H9 (cell line): Measurements from ENCODE around the gene ORAI2. TPM values are rescaled to one million over a fixed set of nuclear protein-coding genes. Genes with fewer than 3 reads are reported as not detected.

ENCODE experiments used
- DNase-seq: peaks from one replicate; pipeline ENCODE4 v3.0.0-alpha.2; 2017
- H2AFZ ChIP-seq: one replicate; pipeline ENCODE4 v1.6.1; 2013; ENCODE audit warnings: mild to moderate bottlenecking, low read length, control low read depth, moderate library complexity
- H2AK5ac ChIP-seq: 2 replicates; pipeline ENCODE4 v1.6.1; 2013; ENCODE audit warnings: low read length, control low read depth, mixed read lengths; ENCODE audit not compliant: insufficient read length
- H2BK120ac ChIP-seq: one replicate; pipeline ENCODE4 v1.6.1; 2013; ENCODE audit warnings: low read depth, mild to moderate bottlenecking, low read length, control low read depth, inconsistent platforms; ENCODE audit not compliant: poor library complexity, severe bottlenecking
- H2BK12ac ChIP-seq: 2 replicates; pipeline ENCODE4 v1.6.1; 2013; ENCODE audit warnings: low read length, control low read depth, mixed read lengths, low read depth; ENCODE audit not compliant: insufficient read length
- H2BK15ac ChIP-seq: 2 replicates; pipeline ENCODE4 v1.6.1; 2013; ENCODE audit warnings: low read depth, low read length, control low read depth
- H2BK20ac ChIP-seq: one replicate; pipeline ENCODE4 v1.6.1; 2013; ENCODE audit warnings: low read depth, mild to moderate bottlenecking, low read length, control low read depth, inconsistent platforms; ENCODE audit not compliant: poor library complexity, severe bottlenecking
- H2BK5ac ChIP-seq: 2 replicates; pipeline ENCODE4 v1.6.1; 2013; ENCODE audit warnings: low read length, control low read depth, mixed read lengths; ENCODE audit not compliant: insufficient read length
- H3K14ac ChIP-seq: 2 replicates; pipeline ENCODE4 v1.6.1; 2013; ENCODE audit warnings: low read length, control low read depth; ENCODE audit not compliant: insufficient read depth
- H3K18ac ChIP-seq: 2 replicates; pipeline ENCODE4 v1.6.1; 2013; ENCODE audit warnings: low read depth, mild to moderate bottlenecking, mixed read lengths, low read length, control low read depth; ENCODE audit not compliant: insufficient read length
- H3K23ac ChIP-seq: 2 replicates; pipeline ENCODE4 v1.6.1; 2013; ENCODE audit warnings: low read length, control low read depth, mixed read lengths, low read depth; ENCODE audit not compliant: insufficient read length
- H3K23me2 ChIP-seq: 2 replicates; pipeline ENCODE4 v1.6.1; 2013; ENCODE audit warnings: low read depth, mild to moderate bottlenecking, mixed read lengths, low read length, control low read depth; ENCODE audit not compliant: insufficient read length, poor library complexity, severe bottlenecking
- H3K27ac ChIP-seq: 2 replicates; pipeline ENCODE4 v1.5.1; 2013; ENCODE audit warnings: low read length, control low read depth, mixed read lengths, low read depth; ENCODE audit not compliant: insufficient read length
- H3K27me3 ChIP-seq: 2 replicates; pipeline ENCODE4 v1.6.1; 2013; ENCODE audit warnings: low read length, control low read depth, inconsistent platforms; ENCODE audit not compliant: insufficient read depth
- H3K4ac ChIP-seq: 2 replicates; pipeline ENCODE4 v1.6.1; 2013; ENCODE audit warnings: low read depth, mild to moderate bottlenecking, control low read depth, inconsistent platforms, low read length, moderate library complexity
- H3K4me1 ChIP-seq: 2 replicates; pipeline ENCODE4 v1.6.1; 2013; ENCODE audit warnings: low read length, control low read depth, inconsistent platforms; ENCODE audit not compliant: insufficient read depth
- H3K4me2 ChIP-seq: 2 replicates; pipeline ENCODE4 v1.6.1; 2013; ENCODE audit warnings: low read length, control low read depth, mixed read lengths; ENCODE audit not compliant: insufficient read length, insufficient read depth
- H3K56ac ChIP-seq: 2 replicates; pipeline ENCODE4 v1.6.1; 2013; ENCODE audit warnings: low read depth, mild to moderate bottlenecking, mixed read lengths, low read length, control low read depth; ENCODE audit not compliant: insufficient read length
- H3K79me1 ChIP-seq: 2 replicates; pipeline ENCODE4 v1.6.1; 2013; ENCODE audit warnings: low read depth, mild to moderate bottlenecking, moderate library complexity, low read length, control low read depth, inconsistent platforms; ENCODE audit not compliant: insufficient read depth, poor library complexity, severe bottlenecking
- H3K79me2 ChIP-seq: 2 replicates; pipeline ENCODE4 v1.6.1; 2013; ENCODE audit warnings: low read length, control low read depth, inconsistent platforms; ENCODE audit not compliant: insufficient read depth
- H3K9ac ChIP-seq: 2 replicates; pipeline ENCODE4 v1.6.1; 2013; ENCODE audit warnings: low read length, control low read depth, mixed read lengths; ENCODE audit not compliant: insufficient read length; ENCODE audit errors: extremely low read depth
- H3K9me3 ChIP-seq: one replicate; pipeline ENCODE4 v1.6.1; 2013; ENCODE audit warnings: low read depth, low read length, inconsistent platforms; ENCODE audit not compliant: control insufficient read depth
- H3T11ph ChIP-seq: one replicate; pipeline ENCODE4 v1.6.1; 2013; ENCODE audit warnings: mild to moderate bottlenecking, low read length, control low read depth, inconsistent platforms
- H4K20me1 ChIP-seq: one replicate; pipeline ENCODE4 v1.6.1; 2013; ENCODE audit not compliant: control insufficient read depth, insufficient read length, insufficient read depth
- H4K5ac ChIP-seq: 2 replicates; pipeline ENCODE4 v1.6.1; 2013; ENCODE audit warnings: low read depth, mild to moderate bottlenecking, mixed read lengths, low read length, control low read depth; ENCODE audit not compliant: insufficient read length
- H4K8ac ChIP-seq: replicated peaks from 2 replicates; pipeline ENCODE4 v1.6.1; 2013; ENCODE audit warnings: low read length, control low read depth, mixed read lengths, low read depth; ENCODE audit not compliant: insufficient read length
- H4K91ac ChIP-seq: 2 replicates; pipeline ENCODE4 v1.6.1; 2013; ENCODE audit warnings: low read depth, mild to moderate bottlenecking, moderate library complexity, mixed read lengths, low read length, control low read depth; ENCODE audit not compliant: insufficient read length
- H3K27ac Mint-ChIP-seq, 3 experiments: 2 replicates in 2 of 3; 3 replicates in 1 of 3; pipeline ENCODE4 v1.8.0; 2020 to 2021; ENCODE audit warnings: mixed read lengths in 3 of 3, mild to moderate bottlenecking in 1 of 3, moderate library complexity in 1 of 3
- H3K27me3 Mint-ChIP-seq: 2 replicates; pipeline ENCODE4 v1.8.0; 2021; ENCODE audit warnings: low read depth, mild to moderate bottlenecking, moderate library complexity, mixed read lengths
- H3K36me3 Mint-ChIP-seq, 3 experiments: 2 replicates in 2 of 3; 3 replicates in 1 of 3; pipeline ENCODE4 v1.8.0; 2020 to 2021; ENCODE audit warnings: low read depth in 3 of 3, mixed read lengths in 3 of 3; ENCODE audit not compliant: insufficient read depth in 1 of 3
- H3K4me1 Mint-ChIP-seq, 2 experiments: 2 replicates each; pipeline ENCODE4 v1.8.0; 2020; ENCODE audit warnings: mixed read lengths in 2 of 2
- H3K4me3 Mint-ChIP-seq, 2 experiments: 2 replicates in 1 of 2; 3 replicates in 1 of 2; pipeline ENCODE4 v1.8.0; 2020 to 2021; ENCODE audit warnings: mild to moderate bottlenecking in 2 of 2, mixed read lengths in 2 of 2, moderate library complexity in 1 of 2
- H3K9me3 Mint-ChIP-seq, 2 experiments: 2 replicates in 1 of 2; 3 replicates in 1 of 2; pipeline ENCODE4 v1.8.0; 2020; ENCODE audit warnings: mild to moderate bottlenecking in 2 of 2, mixed read lengths in 2 of 2, moderate library complexity in 1 of 2
- CTCF ChIP-seq: fragments of 200-600 bp; sonication (generic); conservative IDR thresholded peaks from 3 replicates; pipeline ENCODE4 v1.8.0; 2021; ENCODE audit warnings: antibody characterized with exemption, mild to moderate bottlenecking
- WGBS: extraction: QIAGEN DNeasy Blood & Tissue Kit; methylation state at CpG from one replicate; pipeline ENCODE4 v1.1.7; 2013; ENCODE audit warnings: missing lambda C conversion rate, low lambda C conversion rate, mixed read lengths; ENCODE audit not compliant: insufficient read length; ENCODE audit errors: extremely low coverage; 5-methylcytosine and 5-hydroxymethylcytosine counted together
- total RNA-seq: library from RNA; stranded (reverse); gene quantifications from 2 replicates; pipeline ENCODE4 v1.2.1, GENCODE V29; 2021

The ORAI2 gene
- total RNA-seq, 1 experiment from 2014 or later = 26.6 TPM

- WGBS = no CpG with 5 or more reads among the region's 16 CpGs
- Mint-ChIP-seq H3K36me3 (peaks cover 15 to 44% (median 34%) of the 10 kb centered on the region in 3 experiments), H3K9me3 (no peaks in the 10 kb centered on the region), H3K4me1 (peaks cover 12 to 17% of the 10 kb centered on the region in 2 experiments), H3K27ac (no peak overlapping the region), H3K27me3 (peaks cover 4% of the 10 kb centered on the region), H3K4me3 (no peak overlapping the region)
- H3K79me2 ChIP-seq = no peaks in the 10 kb centered on the region
- no peak overlapping the region for H2AK5ac ChIP-seq
- no peak overlapping the region for H3T11ph ChIP-seq
- no peak overlapping the region for H3K18ac ChIP-seq
- no peak overlapping the region for H3K14ac ChIP-seq
- H2BK5ac ChIP-seq = no peak overlapping the region
- H4K8ac ChIP-seq = no peak overlapping the region
- H3K56ac ChIP-seq = no peak overlapping the region
- DNase-seq = no peak
- H3K4me1 ChIP-seq = no peaks in the 10 kb centered on the region; the same call in 1 of the 2 replicates
- H2BK120ac ChIP-seq = no peak overlapping the region
- H3K4me2 ChIP-seq = no peak overlapping the region
- no peaks in the 10 kb centered on the region for H3K79me1 ChIP-seq
- H4K91ac ChIP-seq = no peak overlapping the region
- H4K5ac ChIP-seq = no peak overlapping the region
- no peaks in the 10 kb centered on the region for H3K23me2 ChIP-seq
- H3K9ac ChIP-seq = no peak overlapping the region
- H4K20me1 ChIP-seq = no peaks in the 10 kb centered on the region
- H2BK12ac ChIP-seq = no peak overlapping the region
- no peak overlapping the region for H2BK15ac ChIP-seq
- no peak overlapping the region for H3K23ac ChIP-seq
- H2AFZ ChIP-seq = no peak overlapping the region
- H3K9me3 ChIP-seq = no peaks in the 10 kb centered on the region
- H3K27me3 ChIP-seq = no peaks in the 10 kb centered on the region
- H2BK20ac ChIP-seq = no peak overlapping the region
- no peak for TF ChIP-seq CTCF
- no peak overlapping the region for H3K27ac ChIP-seq
- H3K4ac ChIP-seq = no peak overlapping the region
Observed at GRCh38 chr7:102426268-102427018, 6.9 kb upstream of the ORAI2 start.
